ENCODE measurements around the gene AP4E1.

AP4E1 gene

DNA sequence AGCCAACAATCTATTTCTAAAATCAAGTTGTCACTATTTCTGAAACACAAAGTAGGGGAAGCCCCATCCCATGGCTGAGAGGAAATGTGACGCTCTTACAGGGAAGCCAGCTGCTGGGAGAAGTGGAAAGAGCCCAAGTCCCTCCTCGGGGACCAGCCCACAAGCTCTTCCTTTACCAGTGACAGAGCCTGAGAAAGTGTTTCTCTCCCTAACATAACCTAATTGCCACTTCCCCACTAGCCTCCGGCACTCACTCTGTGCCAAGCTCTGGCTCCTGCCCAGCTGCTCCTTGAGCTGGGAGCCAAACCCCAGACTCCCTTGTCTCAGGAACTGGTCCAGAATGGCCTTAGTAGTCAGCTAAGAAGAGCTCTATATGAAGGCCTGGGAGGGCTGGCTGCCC, 143.3 kb downstream of the AP4E1 start:
- no peaks in the 10 kb centered on the region for H3K27me3 ChIP-seq
- TF ChIP-seq, protein P1, sequence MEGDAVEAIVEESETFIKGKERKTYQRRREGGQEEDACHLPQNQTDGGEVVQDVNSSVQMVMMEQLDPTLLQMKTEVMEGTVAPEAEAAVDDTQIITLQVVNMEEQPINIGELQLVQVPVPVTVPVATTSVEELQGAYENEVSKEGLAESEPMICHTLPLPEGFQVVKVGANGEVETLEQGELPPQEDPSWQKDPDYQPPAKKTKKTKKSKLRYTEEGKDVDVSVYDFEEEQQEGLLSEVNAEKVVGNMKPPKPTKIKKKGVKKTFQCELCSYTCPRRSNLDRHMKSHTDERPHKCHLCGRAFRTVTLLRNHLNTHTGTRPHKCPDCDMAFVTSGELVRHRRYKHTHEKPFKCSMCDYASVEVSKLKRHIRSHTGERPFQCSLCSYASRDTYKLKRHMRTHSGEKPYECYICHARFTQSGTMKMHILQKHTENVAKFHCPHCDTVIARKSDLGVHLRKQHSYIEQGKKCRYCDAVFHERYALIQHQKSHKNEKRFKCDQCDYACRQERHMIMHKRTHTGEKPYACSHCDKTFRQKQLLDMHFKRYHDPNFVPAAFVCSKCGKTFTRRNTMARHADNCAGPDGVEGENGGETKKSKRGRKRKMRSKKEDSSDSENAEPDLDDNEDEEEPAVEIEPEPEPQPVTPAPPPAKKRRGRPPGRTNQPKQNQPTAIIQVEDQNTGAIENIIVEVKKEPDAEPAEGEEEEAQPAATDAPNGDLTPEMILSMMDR (IDR thresholded peaks at IDR 0.05) = no peak
- H3K4me1 ChIP-seq = peaks cover 0 to 35% (median 21%) of the 10 kb centered on the region in 4 donors
- peak; percentile 59 to 81 for DNase-seq
- H3K36me3 ChIP-seq = peaks cover 15 to 30% (median 18%) of the 10 kb centered on the region in 3 donors
- peak overlapping the region; percentile 23 to 36 for H3K27ac ChIP-seq
- intact Hi-C loops (cut with DNase I; ENCODE audit: low total_unique reads) = no loop called here
- H3K4me3 ChIP-seq = no peak overlapping the region
- no peaks in the 10 kb centered on the region for H3K9me3 ChIP-seq

DNA sequence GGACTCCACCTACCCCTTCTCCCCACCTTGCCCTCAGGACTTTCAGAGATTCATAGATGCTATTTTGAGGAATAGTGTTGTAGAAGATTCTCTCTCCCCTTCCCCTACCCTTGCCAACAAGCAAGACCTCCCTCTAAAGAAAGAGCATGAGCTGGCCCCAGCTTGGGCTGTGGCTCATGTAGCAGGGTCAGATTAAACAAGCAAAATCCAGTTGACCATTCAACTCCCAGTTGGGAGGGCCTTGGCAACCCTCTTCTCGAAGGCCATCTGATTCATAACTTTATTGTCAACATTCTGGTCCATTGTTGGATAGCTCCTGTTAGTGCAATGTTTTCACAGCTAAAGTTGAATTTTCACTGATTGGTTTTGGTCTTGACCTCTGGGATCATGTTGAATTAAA, 145.1 kb downstream of the AP4E1 start:
- H3K9me3 ChIP-seq = no peaks in the 10 kb centered on the region
- DNase-seq = no peak
- no peak overlapping the region for H3K4me3 ChIP-seq
- TF ChIP-seq, protein P1 (IDR thresholded peaks at IDR 0.05) = no peak
- intact Hi-C loops (cut with DNase I; ENCODE audit: low total_unique reads) = no loop called here
- H3K27ac ChIP-seq = no peak overlapping the region
- H3K27me3 ChIP-seq = no peaks in the 10 kb centered on the region
- peaks cover 29 to 42% (median 32%) of the 10 kb centered on the region in 3 donors for H3K36me3 ChIP-seq
- peaks cover 0 to 25% (median 13%) of the 10 kb centered on the region in 4 donors for H3K4me1 ChIP-seq

DNA sequence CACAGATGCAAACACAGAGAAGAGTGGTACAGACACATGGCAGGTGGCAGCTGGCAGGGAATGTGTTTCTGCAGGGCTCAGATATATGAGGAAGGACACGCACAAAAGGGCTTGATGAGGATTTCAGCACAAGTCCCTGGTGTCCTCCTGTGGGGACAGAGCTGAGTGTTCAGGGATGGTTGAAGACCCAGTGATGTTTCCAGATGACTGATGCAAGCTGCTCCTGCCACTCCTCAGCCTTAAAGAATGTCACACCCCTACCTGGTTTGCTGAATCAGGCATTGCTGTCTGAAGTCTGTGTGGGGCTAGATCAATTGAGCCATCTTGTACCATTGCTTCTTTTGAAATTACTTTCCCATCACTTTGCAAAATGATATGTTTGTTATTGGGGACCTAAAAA, 146.1 kb downstream of the AP4E1 start:
- TF ChIP-seq, protein P1 (IDR thresholded peaks at IDR 0.05) = no peak
- no peak for DNase-seq

More for the DNA sequence above, 146.1 kb downstream of the AP4E1 start:
- H3K27ac ChIP-seq = no peak overlapping the region
- intact Hi-C loops (cut with DNase I; ENCODE audit: low total_unique reads) = no loop called here
- peaks cover 29 to 42% (median 32%) of the 10 kb centered on the region in 3 donors for H3K36me3 ChIP-seq
- no peaks in the 10 kb centered on the region for H3K9me3 ChIP-seq
- H3K27me3 ChIP-seq = no peaks in the 10 kb centered on the region
- peaks cover 0 to 25% (median 13%) of the 10 kb centered on the region in 4 donors for H3K4me1 ChIP-seq
- H3K4me3 ChIP-seq = no peak overlapping the region

Measured in tibial artery (tissue), 4 donors.